Prostate gland (tissue), 2 donors: ENCODE results near the gene CCT7.

Experiments
- POLR2A ChIP-seq: fragments of 450-650 bp; IDR thresholded peaks from one replicate; pipeline ENCODE4 v1.6.1; 2016; ENCODE audit warnings: antibody characterized with exemption, mild to moderate bottlenecking
- TF ChIP-seq, protein P1 (sequence below), 4 experiments: fragments of 200-600 bp in 2 of 4; fragments of 450-650 bp in 2 of 4; sonication (generic) in 2 of 4; IDR thresholded peaks; 1 replicate in 3 of 4; 2 replicates in 1 of 4; pipeline ENCODE4 v1.5.1; 2016 to 2019; ENCODE audit warnings: antibody characterized with exemption in 4 of 4, mild to moderate bottlenecking in 2 of 4, moderate library complexity in 2 of 4

GRCh38 chr2:73265298-73266060 lies 31.4 kb downstream of the CCT7 start:
- no peak for TF ChIP-seq POLR2A
- TF ChIP-seq, protein P1, sequence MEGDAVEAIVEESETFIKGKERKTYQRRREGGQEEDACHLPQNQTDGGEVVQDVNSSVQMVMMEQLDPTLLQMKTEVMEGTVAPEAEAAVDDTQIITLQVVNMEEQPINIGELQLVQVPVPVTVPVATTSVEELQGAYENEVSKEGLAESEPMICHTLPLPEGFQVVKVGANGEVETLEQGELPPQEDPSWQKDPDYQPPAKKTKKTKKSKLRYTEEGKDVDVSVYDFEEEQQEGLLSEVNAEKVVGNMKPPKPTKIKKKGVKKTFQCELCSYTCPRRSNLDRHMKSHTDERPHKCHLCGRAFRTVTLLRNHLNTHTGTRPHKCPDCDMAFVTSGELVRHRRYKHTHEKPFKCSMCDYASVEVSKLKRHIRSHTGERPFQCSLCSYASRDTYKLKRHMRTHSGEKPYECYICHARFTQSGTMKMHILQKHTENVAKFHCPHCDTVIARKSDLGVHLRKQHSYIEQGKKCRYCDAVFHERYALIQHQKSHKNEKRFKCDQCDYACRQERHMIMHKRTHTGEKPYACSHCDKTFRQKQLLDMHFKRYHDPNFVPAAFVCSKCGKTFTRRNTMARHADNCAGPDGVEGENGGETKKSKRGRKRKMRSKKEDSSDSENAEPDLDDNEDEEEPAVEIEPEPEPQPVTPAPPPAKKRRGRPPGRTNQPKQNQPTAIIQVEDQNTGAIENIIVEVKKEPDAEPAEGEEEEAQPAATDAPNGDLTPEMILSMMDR (IDR thresholded peaks at IDR 0.05), result no peak
